GM12801 (cell line): ENCODE data around the gene STIP1.

ENCODE experiments used
- TF ChIP-seq, protein P1 (sequence below): IDR thresholded peaks from one replicate; pipeline ENCODE4 v1.5.1; 2011; ENCODE audit warnings: control low read depth; ENCODE audit not compliant: insufficient read length; ENCODE audit errors: extremely low read depth

Gene STIP1

DNA sequence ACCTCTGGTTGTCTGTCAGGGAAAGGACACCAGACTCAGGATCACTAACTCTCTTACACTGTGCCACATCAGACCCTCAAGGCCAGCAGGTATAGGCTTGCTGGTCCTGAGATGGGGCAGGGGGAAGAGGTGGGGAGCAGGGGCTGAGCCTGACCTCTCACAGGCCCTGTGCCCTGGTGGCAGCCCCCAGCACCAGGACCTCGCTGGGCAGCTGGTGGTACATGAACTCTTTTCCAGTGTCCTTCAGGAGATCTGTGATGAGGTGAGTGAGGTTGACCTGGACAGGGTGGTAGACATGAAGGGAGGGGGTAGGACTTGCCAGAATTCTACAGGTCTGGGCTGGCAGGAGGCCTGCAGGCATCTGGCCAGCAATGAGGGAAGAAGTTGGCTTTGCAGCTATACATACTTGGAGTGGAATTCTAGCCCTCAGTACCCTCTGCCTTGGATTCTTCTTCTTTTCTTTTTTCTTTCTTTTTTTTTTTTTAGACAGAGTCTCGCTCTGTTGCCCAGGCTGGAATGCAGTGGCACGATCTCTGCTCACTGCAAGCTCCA, 41.5 kb downstream of the STIP1 start:
- TF ChIP-seq, protein P1, sequence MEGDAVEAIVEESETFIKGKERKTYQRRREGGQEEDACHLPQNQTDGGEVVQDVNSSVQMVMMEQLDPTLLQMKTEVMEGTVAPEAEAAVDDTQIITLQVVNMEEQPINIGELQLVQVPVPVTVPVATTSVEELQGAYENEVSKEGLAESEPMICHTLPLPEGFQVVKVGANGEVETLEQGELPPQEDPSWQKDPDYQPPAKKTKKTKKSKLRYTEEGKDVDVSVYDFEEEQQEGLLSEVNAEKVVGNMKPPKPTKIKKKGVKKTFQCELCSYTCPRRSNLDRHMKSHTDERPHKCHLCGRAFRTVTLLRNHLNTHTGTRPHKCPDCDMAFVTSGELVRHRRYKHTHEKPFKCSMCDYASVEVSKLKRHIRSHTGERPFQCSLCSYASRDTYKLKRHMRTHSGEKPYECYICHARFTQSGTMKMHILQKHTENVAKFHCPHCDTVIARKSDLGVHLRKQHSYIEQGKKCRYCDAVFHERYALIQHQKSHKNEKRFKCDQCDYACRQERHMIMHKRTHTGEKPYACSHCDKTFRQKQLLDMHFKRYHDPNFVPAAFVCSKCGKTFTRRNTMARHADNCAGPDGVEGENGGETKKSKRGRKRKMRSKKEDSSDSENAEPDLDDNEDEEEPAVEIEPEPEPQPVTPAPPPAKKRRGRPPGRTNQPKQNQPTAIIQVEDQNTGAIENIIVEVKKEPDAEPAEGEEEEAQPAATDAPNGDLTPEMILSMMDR, result no peak

DNA sequence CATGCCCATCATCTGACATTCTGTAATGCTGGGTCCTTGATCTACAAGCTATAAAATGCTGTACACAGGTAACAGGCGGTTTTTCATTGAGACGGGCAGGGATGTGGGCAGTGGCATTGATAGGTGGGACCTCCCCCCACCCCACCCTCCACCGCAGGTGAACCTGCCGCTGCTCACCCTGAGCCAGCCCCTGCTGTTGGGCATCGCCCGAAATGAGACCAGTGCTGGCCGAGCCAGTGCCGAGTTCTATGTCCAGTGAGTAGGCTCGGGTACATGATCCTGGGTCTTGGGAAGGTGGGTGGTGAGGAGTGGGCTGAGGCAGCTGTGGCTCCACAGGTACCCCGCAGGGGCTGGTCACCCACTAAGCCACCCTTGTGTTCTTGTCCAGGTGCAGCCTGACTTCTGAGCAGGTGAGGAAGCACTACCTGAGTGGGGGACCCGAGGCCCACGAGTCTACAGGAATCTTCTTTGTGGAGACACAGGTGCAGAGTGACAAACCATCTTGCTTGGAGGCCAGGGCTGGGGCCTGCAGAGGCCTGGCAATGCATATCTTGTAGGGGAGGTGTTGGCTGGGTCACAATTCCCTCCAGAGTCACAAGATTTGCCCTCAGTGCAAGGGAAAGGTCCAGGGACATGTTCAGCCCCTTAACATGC, 43.2 kb downstream of the STIP1 start:
- TF ChIP-seq, protein P1, result no peak

DNA sequence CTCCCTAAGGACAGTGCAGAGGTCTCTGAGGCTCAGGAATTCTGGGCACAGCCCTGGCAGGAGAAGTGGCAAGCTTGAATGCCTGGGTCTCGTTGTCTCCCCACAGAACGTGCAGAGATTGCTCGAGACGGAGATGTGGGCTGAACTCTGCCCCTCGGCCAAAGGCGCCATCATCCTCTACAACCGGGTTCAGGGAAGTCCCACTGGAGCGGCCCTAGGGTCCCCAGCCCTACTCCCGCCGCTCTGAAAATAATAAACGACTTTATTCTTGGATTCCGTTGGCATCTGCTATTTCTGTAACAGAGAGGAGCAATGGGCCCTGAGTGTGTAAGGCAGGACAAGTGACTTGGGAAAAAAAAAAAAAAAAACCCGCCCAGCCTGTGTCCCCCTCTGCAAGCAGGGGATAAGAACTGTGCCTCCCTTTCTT, 43.8 kb downstream of the STIP1 start:
- TF ChIP-seq, protein P1, result no peak

DNA sequence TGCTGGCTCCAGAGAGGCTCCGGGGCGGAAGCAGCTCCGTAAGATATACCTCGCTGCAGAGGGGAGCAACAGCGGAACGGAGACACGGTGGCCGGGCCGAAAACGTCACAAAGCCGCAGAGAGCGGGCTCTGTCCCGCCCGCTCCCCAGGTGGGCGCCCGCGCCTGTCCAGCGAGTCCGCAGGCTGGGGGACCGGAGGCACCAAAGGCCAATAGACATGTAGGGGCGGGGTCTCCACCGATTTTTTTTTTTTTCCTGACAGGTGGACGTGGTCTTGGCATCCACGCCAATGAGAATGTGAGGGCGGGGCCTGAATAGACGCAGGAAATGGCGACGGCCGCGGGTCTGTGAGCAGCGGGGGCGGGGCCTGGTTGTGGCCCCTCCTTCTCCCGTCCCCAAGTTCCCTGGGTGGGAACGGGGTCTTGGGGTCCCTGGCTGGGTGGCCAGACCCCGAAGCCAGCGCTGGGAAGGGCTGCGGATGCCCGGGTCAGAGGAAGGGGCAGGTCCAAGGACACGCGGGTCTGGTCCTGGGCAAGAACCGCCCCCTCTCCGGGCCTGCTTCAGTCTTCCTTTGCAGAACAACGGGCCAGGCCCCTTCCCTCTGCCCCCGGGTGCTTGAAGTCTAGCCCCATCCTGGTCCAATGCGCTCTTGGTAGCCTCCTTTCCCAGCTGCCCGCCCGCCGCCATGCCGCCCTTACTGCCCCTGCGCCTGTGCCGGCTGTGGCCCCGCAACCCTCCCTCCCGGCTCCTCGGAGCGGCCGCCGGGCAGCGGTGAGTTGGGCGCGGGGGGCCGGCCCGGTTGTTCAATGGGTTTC, 44.4 kb downstream of the STIP1 start, which contains the start of gene DNAJC4:
DNAJC4 (plus strand) TSS at position 378 of the 814 bp plus-strand sequence; CDS start at position 685, 307 bp downstream.
- TF ChIP-seq, protein P1, result no peak

DNA sequence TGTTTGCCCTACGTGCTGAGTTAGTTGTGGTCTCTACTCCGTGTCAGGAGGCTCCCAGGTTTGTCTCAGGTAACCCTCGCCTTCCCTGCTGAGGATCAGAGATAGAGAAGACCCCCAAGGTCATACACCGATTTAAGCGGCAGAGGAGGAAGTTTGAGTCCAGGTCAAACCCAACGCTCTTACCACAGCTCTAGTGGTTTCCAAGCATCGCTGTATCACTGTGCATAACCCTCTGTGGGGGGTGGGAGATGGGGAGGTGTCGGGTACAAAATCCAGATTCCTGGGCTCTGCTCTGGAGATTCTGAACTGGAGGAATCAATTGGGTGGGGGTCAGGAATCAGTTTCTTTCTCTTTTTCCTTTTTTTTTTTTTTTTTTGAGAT, 45.0 kb downstream of the STIP1 start:
- TF ChIP-seq, protein P1, result no peak

DNA sequence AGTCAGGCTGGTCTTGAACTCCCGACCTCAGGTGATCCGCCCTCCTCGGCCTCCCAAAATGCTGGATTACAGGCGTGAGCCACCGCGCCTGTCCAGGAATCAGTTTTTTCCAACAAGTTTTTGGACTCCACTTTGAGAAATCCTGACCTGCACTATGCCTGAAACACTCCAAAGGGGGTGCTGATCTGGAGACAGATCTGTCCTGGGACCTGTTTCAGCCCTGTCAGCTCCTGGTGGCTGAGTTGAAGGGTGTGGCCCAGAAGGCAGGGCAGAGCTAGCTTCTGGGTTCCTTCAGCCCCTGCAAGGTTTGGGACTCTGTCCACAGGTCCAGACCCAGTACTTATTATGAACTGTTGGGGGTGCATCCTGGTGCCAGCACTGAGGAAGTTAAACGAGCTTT, 45.6 kb downstream of the STIP1 start:
- TF ChIP-seq, protein P1, result no peak

DNA sequence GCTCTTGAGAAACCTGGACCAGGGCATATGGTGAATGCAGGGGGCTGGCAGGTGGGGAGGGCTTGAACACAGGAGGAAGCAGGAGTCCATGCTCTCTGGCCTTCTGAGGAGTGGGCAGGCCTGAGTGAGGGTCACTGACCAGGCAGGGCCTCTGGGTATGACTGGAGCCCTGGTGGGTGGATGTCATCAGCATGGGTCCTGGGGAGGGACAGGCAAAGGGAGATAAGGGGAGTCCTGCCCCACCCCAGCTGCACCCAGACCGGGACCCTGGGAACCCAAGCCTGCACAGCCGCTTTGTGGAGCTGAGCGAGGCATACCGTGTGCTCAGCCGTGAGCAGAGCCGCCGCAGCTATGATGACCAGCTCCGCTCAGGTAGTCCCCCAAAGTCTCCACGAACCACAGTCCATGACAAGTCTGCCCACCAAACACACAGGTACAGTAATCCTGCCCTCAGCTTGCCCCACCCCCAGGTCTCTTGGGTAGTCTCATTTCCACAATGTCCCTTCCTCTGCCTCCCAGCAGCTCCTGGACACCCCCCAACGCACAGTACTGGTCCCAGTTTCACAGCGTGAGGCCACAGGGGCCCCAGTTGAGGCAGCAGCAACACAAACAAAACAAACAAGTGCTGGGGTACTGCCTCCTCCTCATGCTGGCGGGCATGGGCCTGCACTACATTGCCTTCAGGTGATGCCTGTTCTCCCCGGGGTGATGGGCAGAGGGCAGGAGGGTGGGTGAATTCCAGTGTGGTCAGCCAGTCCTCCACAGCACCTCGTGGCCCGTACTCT, 46.4 kb downstream of the STIP1 start:
- TF ChIP-seq, protein P1, result no peak
